HG03039 (cell line): ENCODE data around the gene PTH1R.

Experiments
- ATAC-seq: cut with Tn5 transposase; IDR thresholded peaks from one replicate; pipeline ENCODE4 v1.9.1; 2021; ENCODE audit warnings: mild to moderate bottlenecking, moderate library complexity; ENCODE audit not compliant: unreplicated experiment

Gene PTH1R

DNA sequence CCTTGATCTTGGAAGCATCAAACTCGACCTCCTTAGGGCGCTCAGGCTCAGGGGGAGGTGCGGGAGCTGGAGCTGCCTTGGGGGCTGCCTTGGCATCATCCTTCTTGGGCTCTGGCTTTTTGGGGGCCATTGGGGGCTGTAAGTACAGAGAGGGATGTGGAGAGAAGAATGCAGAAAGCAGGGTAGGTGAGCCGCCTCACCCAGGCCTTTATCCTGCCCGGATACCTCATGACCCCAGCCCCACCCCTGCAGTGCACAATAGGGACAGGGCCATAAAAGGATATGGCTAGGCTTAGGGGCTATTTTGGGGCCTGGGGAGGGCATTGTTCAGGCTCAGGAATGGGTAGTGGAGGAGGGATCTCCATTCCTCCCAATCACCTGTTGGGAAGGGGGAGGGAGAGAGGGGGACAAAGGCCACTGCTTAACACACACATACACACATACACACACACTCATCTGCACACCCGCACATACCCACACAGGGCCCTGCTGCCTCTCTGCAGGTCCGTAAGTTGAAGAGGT, 14.2 kb upstream of the PTH1R start, which contains the start of gene MYL3:
Gene MYL3, minus strand, starts transcription at position 184 of the 522 bp plus-strand sequence. Its CDS starts 54 bp downstream, at position 130.
- ATAC-seq, result no peak

DNA sequence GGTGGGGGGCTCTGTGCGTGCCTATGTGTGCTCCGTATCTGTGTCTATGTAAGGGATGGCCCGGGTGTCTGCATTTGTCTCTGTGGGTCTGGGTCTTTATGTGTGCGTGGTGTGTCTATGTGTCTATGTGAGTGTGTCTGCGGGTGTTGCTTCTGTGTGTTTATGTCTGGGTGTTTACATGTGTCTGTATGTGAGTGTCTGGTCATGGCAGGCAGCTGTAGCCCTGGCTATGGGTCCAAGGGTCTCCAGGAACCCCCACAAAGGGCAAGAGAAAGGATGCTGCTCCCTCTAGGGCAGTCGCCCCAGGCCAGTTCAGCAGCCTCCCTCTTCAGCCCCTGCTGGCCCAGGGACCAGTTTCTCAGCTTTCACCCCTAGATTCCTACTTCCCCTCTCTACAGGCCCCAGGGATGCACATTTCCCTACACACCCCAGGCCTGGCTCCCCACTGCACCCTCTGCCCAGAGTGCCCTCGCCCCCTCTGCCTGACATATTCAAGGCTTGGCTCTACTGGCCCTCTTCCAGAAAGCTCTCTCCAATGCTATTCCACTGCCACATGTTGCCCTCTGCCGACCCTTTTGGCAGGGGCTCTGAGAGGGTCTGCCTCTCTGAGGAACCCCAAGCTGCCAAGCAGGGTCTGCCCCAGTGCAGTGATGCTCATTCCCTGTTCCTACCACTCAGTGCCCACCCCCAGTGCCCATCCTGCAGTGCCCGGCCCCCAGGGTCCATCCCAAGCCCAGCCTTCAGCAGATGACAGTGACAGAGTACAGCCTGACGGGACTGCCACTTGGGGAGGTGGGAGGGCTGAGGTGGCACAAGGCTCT, 13.2 kb upstream of the PTH1R start:
- ATAC-seq, result no peak

DNA sequence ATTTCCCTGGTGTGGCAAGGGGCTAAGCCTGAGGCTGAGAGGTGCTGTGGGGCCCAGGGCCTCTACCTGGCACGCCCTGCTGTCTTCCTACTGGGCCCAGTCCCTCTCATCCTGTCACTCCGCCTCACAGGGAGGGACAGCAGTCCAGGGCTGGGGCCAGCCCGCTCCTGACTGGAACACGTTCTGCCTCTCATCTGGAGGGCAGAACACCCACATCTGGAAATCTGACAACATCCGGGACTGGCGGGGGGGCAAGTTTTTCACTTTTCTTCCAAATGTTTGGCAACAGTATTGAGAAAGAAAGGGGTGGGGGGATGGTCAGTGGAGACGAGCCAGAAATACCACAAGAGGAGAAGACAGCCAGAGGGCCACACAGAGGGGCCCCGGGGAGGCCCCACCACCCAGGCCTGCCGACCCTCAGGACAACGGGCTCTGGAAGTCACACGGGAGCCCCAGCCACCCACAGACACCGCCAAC, 12.5 kb upstream of the PTH1R start:
- ATAC-seq, result no peak

DNA sequence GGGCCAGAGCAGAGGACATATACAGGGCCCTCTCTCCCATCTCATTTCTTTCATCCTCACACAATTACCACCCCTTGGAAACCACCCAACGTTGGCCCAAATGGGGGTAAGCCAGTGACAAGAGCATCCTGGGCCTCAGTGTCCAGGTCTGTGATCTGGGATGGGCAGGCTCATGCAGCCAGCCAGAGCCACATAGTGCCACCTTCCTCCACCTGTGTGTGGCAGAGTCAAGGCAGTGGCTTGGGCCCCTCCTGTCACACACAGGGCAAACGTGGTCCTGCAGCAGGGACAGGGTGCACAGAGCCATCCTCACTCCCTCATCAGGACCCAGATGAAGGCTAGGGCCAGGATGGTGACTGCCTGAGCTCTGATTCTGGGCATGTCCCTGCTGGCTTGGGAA, 12.0 kb upstream of the PTH1R start:
- ATAC-seq, result no peak

DNA sequence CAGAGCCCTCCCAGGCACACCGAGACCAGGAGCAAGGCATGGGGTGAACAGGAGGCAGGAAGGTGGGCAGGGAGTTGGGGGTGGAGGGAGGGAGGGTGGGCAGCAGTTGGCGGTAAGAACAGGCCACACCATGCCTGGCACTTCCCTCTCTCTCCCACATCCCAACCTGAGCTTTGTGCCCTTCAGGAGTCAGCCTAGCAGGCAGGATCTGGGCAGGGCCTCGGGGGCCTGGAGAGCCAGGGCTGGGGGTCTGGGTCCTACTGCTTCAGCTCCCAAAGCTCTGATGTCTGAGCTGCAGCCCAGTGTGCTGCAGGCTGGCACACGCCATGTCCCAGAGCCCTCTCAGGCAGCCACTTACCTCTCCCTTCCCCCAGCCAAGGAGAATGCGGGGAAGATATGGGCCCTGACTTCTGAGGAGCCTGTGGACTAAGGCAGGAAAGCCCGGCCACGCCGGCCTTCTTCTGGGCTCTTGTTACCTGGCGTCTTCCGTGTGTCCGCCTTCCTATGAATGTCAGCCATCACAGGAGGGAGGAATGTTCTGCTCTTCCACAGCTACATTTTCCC, 11.4 kb upstream of the PTH1R start:
- no peak for ATAC-seq

DNA sequence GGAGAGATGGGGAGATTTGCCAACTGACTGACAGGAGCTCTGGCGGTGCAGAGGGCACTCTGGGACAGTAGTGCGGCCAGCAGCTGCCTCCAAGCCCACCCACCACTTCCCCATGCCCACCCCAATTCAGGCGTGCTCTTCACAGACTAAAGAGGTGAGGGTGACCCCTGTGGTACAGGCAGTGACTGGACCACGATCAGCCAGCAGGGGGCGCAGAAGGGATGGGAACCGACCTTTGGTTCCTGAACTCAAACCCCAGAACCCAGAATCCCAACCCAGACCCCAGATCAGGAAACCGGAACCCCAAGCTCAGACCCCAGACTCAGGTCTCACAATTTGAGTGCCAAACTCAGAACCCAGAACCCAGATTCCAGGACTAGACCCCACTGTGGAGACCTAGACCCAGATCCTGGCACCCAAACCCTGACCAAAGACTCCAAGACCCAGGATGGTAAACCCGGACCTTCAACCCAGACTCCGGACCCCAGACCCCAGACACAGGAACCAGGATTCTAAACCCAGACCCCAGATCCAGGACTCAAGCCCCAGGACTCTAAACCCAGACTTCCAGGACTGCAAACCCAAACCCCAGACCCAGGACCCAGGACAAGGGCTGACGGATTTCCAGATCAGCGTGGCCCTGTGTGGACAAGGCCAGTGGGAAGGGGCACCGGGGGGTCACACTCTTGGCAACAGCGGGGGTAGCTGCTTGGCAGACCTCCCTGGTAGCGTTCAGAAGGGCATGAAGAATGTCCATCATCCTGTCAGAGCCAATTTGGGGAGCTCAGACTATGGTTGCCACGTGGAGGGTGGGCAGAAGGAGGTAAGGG, 10.6 kb upstream of the PTH1R start:
- no peak for ATAC-seq

DNA sequence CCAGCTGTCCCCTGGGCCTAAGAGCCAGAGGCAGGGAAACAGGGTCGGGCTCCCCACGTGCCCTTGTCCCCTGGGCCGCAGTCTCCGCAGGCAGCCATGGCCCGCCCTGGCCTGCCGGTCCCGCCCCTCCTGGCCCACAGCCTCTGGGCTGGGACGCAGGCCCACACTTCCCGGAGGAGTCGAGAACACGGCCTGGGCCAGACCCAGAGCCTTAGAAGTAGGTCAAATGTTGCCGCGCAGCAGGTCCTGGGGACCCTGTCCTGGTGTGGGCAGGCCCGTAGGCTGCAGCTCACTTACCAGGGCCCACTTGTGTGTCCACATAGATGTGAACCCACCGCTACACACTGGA, 10.0 kb upstream of the PTH1R start:
- ATAC-seq, result no peak

DNA sequence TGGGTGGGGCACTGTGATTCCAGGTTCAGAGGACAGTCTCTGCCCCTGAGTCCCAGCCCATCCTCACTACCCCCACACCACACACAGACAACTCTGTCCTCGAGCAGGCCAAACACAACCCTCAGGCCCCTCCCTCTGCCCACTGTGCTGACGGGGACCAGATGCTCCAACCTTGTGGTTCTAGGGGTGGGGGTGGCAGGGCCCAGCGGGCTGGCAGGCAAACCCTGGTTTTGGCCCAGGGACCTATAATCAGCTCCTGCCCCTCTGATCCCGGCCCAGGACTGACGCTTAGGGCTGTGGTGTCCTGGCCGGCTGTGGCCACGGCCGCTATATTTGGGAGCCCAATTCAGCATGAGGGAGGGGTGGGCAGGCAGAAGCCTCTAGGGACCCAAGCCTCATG, 9.2 kb upstream of the PTH1R start:
- ATAC-seq, result no peak

DNA sequence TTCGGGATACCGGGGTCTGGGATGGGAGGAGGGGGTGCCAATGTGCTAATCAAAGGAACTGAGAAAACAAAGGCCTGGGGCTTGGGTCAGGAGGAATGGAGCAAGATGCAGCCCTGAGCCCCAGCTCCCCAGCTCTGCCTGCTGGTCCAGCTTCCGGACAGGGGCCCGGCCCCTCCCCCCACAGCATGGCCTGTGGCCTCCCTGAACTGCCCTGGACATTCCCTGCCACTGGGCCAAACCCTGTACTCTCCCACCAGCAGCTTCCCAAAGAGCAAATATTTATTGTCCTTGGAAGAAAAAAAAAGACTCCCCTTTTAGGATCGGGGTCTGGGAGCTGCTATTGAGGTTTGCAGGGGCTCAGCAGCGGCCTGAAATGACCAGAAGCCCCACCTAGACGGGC, 8.6 kb upstream of the PTH1R start:
- ATAC-seq, result no peak

DNA sequence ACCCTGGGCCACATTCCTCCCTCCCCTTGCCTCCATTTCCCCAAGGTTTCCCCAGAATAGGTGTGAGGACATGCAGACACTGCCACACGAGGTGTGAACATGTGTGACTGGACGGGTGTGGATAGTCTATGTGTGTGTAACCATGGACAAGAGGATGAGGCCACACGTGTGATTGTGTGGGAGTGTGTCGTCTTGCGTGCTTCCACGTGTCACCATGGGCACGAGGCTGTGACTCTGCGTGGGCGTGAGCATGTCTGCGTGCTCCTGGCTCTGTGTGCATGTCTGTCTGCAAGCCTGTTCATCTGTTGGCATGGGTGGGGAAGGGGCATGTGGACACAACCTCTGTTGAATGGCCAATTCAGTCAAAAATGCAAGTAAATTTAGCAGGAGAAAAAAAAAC, 8.1 kb upstream of the PTH1R start:
- no peak for ATAC-seq

DNA sequence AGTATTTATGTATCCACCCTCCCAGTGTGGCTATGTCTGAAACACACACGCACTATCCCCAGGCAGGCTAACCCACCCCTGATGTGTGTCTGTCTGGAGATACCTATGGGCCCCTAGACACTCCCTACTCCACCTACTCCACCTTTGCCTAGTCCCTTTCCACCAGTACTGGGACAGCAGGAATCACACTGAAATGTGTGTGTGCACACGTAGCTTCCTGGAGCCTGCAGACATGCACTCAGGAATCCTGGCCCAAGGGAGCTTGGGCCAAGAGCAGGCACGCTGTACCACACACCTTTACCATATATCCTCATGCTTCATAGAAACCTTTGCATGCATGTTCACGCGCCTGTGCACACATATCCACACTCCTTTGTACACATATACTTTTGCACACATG, 6.9 kb upstream of the PTH1R start:
- ATAC-seq, result no peak

DNA sequence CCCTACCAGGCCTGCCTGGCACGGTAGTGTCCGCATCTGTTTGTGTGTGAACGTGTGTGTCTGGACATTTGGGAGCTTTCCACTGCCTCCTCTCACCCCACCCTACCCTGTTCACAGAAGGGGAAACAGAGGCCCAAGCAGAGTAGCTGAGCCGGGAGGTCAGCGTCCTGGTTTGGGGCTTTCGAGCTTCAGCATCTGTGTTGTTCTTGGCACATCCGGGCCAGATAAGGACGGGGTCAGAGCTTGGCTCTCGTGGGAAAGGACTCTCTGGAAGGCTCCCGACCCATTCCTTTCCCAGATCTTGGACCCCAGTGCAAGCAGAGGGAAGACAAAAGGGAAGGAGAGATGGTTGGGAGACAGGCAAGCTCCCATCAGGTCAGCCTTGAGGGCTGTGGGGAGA, 6.3 kb upstream of the PTH1R start:
- ATAC-seq, result no peak

DNA sequence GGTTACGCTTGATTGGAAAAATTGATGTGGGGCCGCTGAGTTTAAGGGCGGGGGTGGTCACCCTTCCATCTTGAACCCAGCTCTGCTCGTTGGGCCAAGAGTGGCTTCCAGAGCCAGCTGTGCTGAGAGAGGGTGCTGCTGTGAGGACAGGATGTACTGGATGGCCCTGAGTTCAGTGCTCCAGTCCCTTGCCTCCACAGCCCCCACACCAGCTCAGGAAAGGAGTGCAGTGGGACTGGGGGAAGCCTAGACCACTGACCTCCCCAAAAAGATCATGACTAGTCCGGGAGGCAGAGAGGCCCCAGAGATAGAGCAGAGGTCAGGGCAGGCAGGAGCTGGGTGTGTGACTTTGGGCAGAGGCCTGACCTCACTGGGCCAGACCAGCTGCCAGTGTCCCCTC, 4.0 kb upstream of the PTH1R start:
- ATAC-seq, result no peak

DNA sequence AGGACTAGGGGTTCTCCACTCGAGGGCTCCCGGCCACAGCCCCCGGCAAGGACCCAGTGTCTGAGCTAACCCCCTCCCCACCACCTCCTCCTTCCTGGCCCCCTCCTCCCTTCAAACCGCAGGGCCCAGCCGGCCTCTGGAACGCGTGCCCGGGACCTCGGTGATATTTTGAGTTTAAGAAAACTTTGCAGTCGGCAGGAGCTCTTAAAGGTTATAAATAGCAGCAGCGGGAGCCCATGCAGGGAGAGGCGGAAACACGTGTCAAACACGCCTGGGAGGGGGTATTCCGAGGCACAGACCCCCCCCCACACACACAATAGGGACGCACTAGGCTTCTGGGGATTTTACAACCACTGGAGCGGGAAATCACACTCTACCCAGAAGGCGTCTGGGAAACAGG, 3.1 kb upstream of the PTH1R start:
- ATAC-seq, result no peak

DNA sequence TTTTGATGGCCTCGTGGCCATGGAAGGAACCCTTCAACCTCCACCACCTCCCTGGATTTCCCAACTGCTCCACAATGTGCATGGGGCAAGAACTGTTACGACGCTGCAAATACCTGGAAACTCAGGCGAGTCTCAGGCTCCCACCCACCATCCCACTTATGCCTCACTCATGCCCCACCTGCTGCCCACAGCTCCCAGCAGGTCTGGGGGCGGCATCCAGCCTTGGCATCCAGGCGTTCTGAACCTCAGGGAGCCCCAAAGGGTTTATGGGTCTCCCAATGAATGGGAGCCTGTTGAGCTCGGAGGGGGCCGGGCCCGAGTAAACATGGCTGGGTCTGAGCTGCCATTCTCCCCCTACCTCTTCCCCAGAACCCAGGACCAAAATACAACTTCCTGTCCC, 2.0 kb upstream of the PTH1R start:
- no peak for ATAC-seq

DNA sequence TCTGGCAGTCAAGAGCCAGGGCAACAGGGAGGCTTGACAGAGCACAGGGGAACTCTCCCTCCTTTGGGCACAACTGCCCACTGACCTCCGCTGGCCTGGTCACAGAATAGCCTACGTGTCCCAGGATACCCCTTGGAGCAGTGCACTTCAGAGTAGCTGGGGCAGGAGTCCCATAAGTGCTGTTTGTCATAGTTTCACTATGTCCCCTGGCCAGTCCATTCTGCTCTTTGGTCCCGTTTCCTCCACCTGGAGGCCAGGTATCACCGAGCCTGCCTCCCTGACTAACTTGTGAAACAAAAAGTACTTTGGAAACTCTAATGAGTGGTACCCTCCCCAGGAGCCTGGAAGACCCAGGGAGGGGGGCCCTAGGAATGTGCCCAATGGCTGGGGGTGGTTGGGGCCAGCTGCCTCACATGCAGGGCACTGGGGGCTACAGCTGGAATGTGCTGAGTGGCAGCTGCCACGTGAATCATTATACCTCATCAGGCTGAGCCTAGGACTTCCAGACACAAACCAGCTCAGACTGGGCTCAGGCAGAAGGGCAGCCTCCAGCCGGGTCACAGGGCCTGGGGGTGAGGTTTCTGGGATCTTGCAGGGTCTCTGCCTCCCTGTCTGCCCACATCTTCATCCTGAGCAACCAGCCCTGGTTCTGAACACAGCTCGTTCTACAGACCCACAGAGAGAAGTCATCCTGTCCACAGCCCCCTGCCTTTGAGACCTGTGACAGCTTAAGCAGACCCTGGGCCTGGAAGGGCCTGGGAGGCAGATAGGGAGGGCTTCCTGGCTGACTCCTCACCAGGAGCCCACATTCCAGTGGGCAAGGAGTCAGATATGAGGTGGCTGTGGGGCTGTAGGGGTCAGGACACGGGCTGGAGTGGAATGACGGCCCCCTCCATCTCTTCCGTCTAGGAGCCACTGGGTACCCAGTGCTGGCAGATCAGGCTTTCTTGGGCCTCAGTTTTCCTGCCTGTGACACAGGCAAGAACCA, 914 bp upstream of the PTH1R start:
- ATAC-seq, result no peak

DNA sequence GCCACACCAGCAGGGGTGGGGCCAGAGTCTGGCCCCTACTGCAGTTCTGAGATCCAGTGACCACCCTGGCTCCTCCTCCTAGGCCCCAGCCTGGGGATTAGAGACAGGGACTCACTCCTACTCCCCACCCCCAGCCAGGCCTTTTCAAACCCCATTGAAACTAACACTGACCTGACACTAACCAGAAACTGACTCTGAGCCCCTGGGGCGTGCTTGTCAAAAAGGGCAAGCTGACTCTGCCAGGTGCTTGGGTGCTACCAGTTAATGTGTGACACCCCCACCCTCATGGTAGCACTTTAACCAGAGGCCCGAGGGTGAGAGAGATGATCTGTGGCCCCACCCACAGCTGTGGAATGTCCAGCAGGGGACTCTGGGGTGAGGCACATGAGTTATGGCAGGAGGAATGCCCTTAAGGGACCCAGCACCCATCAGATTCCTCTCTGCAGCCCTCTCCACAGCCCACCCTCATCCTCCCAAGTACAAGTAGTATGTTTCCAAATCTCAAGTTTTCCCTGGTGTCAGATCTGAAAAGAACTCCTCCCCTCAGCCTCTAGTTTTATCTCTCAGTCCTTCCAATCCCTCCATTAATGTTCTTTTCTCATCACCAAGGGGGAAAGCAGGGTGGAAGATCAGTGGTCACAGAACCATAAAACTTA, 1.4 kb downstream of the PTH1R start:
- ATAC-seq, result no peak

DNA sequence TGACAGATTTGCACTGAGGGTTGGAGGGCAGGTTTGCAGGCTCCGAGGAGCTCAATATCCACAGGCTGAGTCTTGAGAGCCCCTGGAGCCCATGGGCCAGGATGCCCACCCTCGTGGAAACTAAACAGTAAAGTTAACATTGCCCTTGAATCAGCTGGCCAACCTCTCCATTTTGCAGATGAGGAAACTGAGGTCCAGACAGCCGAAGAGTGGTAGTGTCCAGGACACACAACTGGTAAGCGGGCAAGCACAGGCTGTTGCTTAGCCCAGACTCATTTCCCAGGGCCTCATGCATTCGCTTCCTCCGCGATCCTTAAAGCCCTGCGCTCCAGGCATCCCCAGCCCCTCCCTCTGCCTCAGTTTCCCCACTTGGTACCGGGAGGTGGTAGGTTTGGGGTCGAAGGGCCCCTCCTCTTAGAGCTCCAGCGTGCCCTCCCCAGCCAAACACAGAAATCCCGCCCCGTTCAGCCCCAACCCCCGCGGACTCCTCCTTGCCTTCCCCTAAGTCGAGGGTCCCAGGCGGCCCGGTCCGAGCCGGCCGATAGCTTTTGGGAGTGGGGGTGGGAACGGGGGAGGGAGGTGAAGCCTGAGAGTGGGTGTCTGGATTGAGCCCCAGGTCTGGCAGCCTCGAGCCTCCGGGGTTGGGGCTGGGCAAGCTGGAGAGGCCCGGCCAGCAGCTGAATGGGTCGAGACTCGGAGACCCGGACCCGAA, 3.5 kb downstream of the PTH1R start:
- ATAC-seq, result no peak
